HepG2 (cell line): Measurements from ENCODE around the gene ID3. TPM values are rescaled to one million over a fixed set of nuclear protein-coding genes. Genes with fewer than 3 reads are reported as not detected.

ENCODE experiments used
- ATAC-seq: fragments of 200-7000 bp; cut with Tn5 transposase; 3 replicates; pipeline ENCODE4 v1.9.1; 2020; ENCODE audit warnings: mild to moderate bottlenecking, moderate library complexity
- BruUV-seq: library from RNA; stranded (reverse); fragments of 400-500 nt; replicated peaks from 2 replicates; lab custom pipeline; 2021; lab: Mats Ljungman, UMichigan
- CTCF ChIA-PET: fragments of 300-600 bp; formaldehyde crosslinking; extraction: SDS; loops from one replicate; lab custom pipeline; 2021; ENCODE audit warnings: low total read pairs, inconsistent platforms, low intra/inter-chr PET ratio; lab: Yijun Ruan, JAX
- POLR2A ChIA-PET: fragments of 350-600 bp; sonication (Branson Sonifier 250); formaldehyde crosslinking; loops from one replicate; lab custom pipeline; 2020; ENCODE audit warnings: antibody characterized with exemption, inconsistent platforms; lab: Yijun Ruan, JAX
- DNase-seq: peaks from one replicate; pipeline ENCODE4 v3.0.0-alpha.2; 2015; ENCODE audit warnings: low spot score
- FAIRE-seq: peaks from 3 replicates; lab custom pipeline; 2011; peaks lifted over from hg19 to GRCh38; lab: Jason Lieb, UNC
- H2AFZ ChIP-seq: one replicate; pipeline ENCODE4 v1.6.1; 2011; ENCODE audit warnings: low read length, inconsistent platforms
- H3K27ac ChIP-seq: fragments of 300-600 bp; 3 replicates; pipeline ENCODE4 v1.8.0; 2011; ENCODE audit warnings: mixed run types, mild to moderate bottlenecking, mixed read lengths, low read length, inconsistent platforms; ENCODE audit not compliant: insufficient read depth; ENCODE audit errors: extremely low read length
- H3K27me3 ChIP-seq, 2 experiments: fragments of 200-600 bp in 1 of 2; 2 replicates in 1 of 2; 3 replicates in 1 of 2; pipeline versions ENCODE4 v1.6.0 to v1.8.0; 2011; ENCODE audit warnings: low read length in 2 of 2, mild to moderate bottlenecking in 2 of 2, moderate library complexity in 2 of 2, inconsistent platforms in 1 of 2; ENCODE audit not compliant: insufficient read depth in 2 of 2, control insufficient read depth in 1 of 2
- H3K36me3 ChIP-seq, 2 experiments: fragments of 200-600 bp in 1 of 2; replicated peaks in 1 of 2; 2 replicates in 1 of 2; 3 replicates in 1 of 2; pipeline versions ENCODE4 v1.5.1 to v1.8.0; 2011; ENCODE audit warnings: low read length in 2 of 2, inconsistent platforms in 1 of 2; ENCODE audit not compliant: insufficient read depth in 2 of 2, control insufficient read depth in 1 of 2
- H3K4me1 ChIP-seq: 2 replicates; pipeline ENCODE4 v1.5.1; 2012; ENCODE audit warnings: low read length, inconsistent platforms; ENCODE audit not compliant: insufficient read depth
- H3K4me2 ChIP-seq: 2 replicates; pipeline ENCODE4 v1.6.0; 2011; ENCODE audit warnings: low read depth, low read length, inconsistent platforms
- H3K4me3 ChIP-seq, 3 experiments: fragments of 200-600 bp in 1 of 3; sonication (generic), shearing (Covaris generic) in 1 of 3; replicated peaks in 1 of 3; 2 replicates each; pipeline ENCODE4 v1.5.1; 2011 to 2016; ENCODE audit warnings: low read length in 3 of 3, inconsistent platforms in 2 of 3, low read depth in 2 of 3, mild to moderate bottlenecking in 2 of 3, control low read depth in 1 of 3, mixed read lengths in 1 of 3; ENCODE audit not compliant: insufficient read depth in 1 of 3
- H3K79me2 ChIP-seq: one replicate; pipeline ENCODE4 v1.6.1; 2011; ENCODE audit warnings: low read length, inconsistent platforms; ENCODE audit not compliant: insufficient read depth
- H3K9ac ChIP-seq: 2 replicates; pipeline ENCODE4 v1.6.0; 2011; ENCODE audit warnings: mild to moderate bottlenecking, low read depth, low read length, inconsistent platforms; ENCODE audit not compliant: insufficient read depth
- H3K9me3 ChIP-seq: 2 replicates; pipeline ENCODE4 v1.5.1; 2012; ENCODE audit warnings: mild to moderate bottlenecking, low read length
- H4K20me1 ChIP-seq: 2 replicates; pipeline ENCODE4 v1.6.0; 2011; ENCODE audit warnings: inconsistent platforms, mild to moderate bottlenecking, low read length, moderate library complexity; ENCODE audit not compliant: insufficient read depth
- AGO2 ChIP-seq: fragments of 200-400 bp; formaldehyde crosslinking; optimal IDR thresholded peaks from 2 replicates; pipeline ENCODE3; 2017; ENCODE audit warnings: mild to moderate bottlenecking, low read depth, low read length, moderate library complexity
- CENPT ChIP-seq: sonication (generic); formaldehyde crosslinking; IDR thresholded peaks from 2 replicates; pipeline ENCODE4 v1.8.0; 2022; ENCODE audit warnings: low read depth, mild to moderate bottlenecking, moderate library complexity, missing genetic modification reagents
- FOXO1 ChIP-seq: sonication (generic); formaldehyde crosslinking; IDR thresholded peaks from 2 replicates; pipeline ENCODE4 v1.4.0; 2020; ENCODE audit warnings: missing genetic modification reagents
- GLI4 ChIP-seq: sonication (generic); formaldehyde crosslinking; IDR thresholded peaks from 2 replicates; pipeline ENCODE4 v1.5.1; 2020; ENCODE audit warnings: missing genetic modification reagents, mild to moderate bottlenecking, moderate library complexity, borderline replicate concordance
- KLF13 ChIP-seq: sonication (generic); formaldehyde crosslinking; IDR thresholded peaks from 2 replicates; pipeline ENCODE4 v1.4.0; 2020; ENCODE audit warnings: mild to moderate bottlenecking, missing genetic modification reagents
- MEIS2 ChIP-seq: sonication (generic); formaldehyde crosslinking; IDR thresholded peaks from 2 replicates; pipeline ENCODE4 v1.9.0; 2021; ENCODE audit warnings: mild to moderate bottlenecking, missing genetic modification reagents
- MZF1 ChIP-seq: sonication (generic); formaldehyde crosslinking; IDR thresholded peaks from 2 replicates; pipeline ENCODE4 v1.8.1; 2023; ENCODE audit warnings: mild to moderate bottlenecking, missing genetic modification reagents, borderline replicate concordance
- ZBTB38 ChIP-seq: sonication (generic); formaldehyde crosslinking; IDR thresholded peaks from 2 replicates; pipeline ENCODE4 v1.5.1; 2020; ENCODE audit warnings: mild to moderate bottlenecking, missing genetic modification reagents
- ZBTB42 ChIP-seq: sonication (generic); formaldehyde crosslinking; IDR thresholded peaks from 2 replicates; pipeline ENCODE4 v1.5.0; 2020; ENCODE audit warnings: mild to moderate bottlenecking, missing genetic modification reagents
- ZNF589 ChIP-seq: sonication (generic); formaldehyde crosslinking; conservative IDR thresholded peaks from 2 replicates; pipeline ENCODE4 v1.8.0; 2022; ENCODE audit warnings: mild to moderate bottlenecking, moderate library complexity, missing genetic modification reagents
- ZNF703 ChIP-seq: sonication (generic); formaldehyde crosslinking; IDR thresholded peaks from 2 replicates; pipeline ENCODE4 v1.5.1; 2020; ENCODE audit warnings: missing genetic modification reagents, mild to moderate bottlenecking, moderate library complexity, borderline replicate concordance
- WGBS: methylation state at CpG from one replicate; pipeline ENCODE4 v1.1.6; 2017; ENCODE audit warnings: low lambda C conversion rate; 5-methylcytosine and 5-hydroxymethylcytosine counted together
- in situ Hi-C: cut with HindIII; loops from 2 replicates; pipeline ENCODE4 v1.10.0; 2017; ENCODE audit warnings: low pct_unique_long_range_greater_than_20kb; ENCODE audit not compliant: extremely low pct_ligation_motif_present
- intact Hi-C: fragments of 100-400 bp; cut with micrococcal nuclease; formaldehyde crosslinking; loops from one replicate; pipeline ENCODE4 v1.10.0; 2022; ENCODE audit not compliant: unreplicated experiment
- polyA plus RNA-seq, 8 experiments: library from polyadenylated mRNA; depleted of rRNA in 3 of 8; stranded (reverse) in 7 of 8; unstranded in 1 of 8; fragments of >200 nt; fragmentation: Illumina TruSeq in 4 of 8; extraction: Trizol in 4 of 8; gene quantifications; 2 replicates each; pipeline versions ENCODE4 v1.2.1 to v1.2.3, GENCODE V29; 2011 to 2016; ENCODE audit warnings: low read depth in 4 of 8, missing spikeins in 1 of 8, mixed read lengths in 1 of 8; ENCODE audit not compliant: insufficient read depth in 1 of 8
- total RNA-seq, 5 experiments: library from RNA; depleted of rRNA; stranded (reverse); fragments of >200 nt; fragmentation: Illumina TruSeq; extraction: Trizol; gene quantifications; 2 replicates each; pipeline ENCODE4 v1.2.3, GENCODE V29; 2016; ENCODE audit warnings: low read depth in 1 of 5
- TF ChIP-seq, protein P1 (sequence below): sonication (generic); formaldehyde crosslinking; IDR thresholded peaks from 2 replicates; pipeline ENCODE4 v1.4.0; 2020; ENCODE audit warnings: missing genetic modification reagents, borderline replicate concordance
- TF ChIP-seq, protein P2 (sequence below), 2 experiments: sonication (generic) in 1 of 2; formaldehyde crosslinking in 1 of 2; IDR thresholded peaks; 2 replicates each; pipeline versions ENCODE4 v1.5.1 to v1.6.1; 2011 to 2020; ENCODE audit warnings: borderline replicate concordance in 1 of 2, low read depth in 1 of 2, low read length in 1 of 2, mild to moderate bottlenecking in 1 of 2, missing genetic modification reagents in 1 of 2, moderate library complexity in 1 of 2
- TF ChIP-seq, protein P3 (sequence below): IDR thresholded peaks from 2 replicates; pipeline ENCODE4 v1.6.1; 2018; ENCODE audit warnings: missing genetic modification reagents

ID3 gene
- total and polyA plus RNA-seq, 2 of the 13 experiments (the other 11 are each of a cell fraction or from before 2014, with no cell fraction given) = 64.8 to 115 TPM

- TF ChIP-seq KLF13 (no peak), FOXO1 (CRISPR knock-in tag) (no peak), MZF1 (CRISPR knock-in tag) (no peak), ZNF589 (CRISPR knock-in tag) (no peak), ZBTB38 (CRISPR knock-in tag) (no peak)
- TF ChIP-seq, protein P1, sequence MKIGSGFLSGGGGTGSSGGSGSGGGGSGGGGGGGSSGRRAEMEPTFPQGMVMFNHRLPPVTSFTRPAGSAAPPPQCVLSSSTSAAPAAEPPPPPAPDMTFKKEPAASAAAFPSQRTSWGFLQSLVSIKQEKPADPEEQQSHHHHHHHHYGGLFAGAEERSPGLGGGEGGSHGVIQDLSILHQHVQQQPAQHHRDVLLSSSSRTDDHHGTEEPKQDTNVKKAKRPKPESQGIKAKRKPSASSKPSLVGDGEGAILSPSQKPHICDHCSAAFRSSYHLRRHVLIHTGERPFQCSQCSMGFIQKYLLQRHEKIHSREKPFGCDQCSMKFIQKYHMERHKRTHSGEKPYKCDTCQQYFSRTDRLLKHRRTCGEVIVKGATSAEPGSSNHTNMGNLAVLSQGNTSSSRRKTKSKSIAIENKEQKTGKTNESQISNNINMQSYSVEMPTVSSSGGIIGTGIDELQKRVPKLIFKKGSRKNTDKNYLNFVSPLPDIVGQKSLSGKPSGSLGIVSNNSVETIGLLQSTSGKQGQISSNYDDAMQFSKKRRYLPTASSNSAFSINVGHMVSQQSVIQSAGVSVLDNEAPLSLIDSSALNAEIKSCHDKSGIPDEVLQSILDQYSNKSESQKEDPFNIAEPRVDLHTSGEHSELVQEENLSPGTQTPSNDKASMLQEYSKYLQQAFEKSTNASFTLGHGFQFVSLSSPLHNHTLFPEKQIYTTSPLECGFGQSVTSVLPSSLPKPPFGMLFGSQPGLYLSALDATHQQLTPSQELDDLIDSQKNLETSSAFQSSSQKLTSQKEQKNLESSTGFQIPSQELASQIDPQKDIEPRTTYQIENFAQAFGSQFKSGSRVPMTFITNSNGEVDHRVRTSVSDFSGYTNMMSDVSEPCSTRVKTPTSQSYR (CRISPR knock-in tag) = no peak
These were observed 29.9 kb downstream of the ID3 start (continued) for GRCh38 chr1:23529146-23530086.

DNA sequence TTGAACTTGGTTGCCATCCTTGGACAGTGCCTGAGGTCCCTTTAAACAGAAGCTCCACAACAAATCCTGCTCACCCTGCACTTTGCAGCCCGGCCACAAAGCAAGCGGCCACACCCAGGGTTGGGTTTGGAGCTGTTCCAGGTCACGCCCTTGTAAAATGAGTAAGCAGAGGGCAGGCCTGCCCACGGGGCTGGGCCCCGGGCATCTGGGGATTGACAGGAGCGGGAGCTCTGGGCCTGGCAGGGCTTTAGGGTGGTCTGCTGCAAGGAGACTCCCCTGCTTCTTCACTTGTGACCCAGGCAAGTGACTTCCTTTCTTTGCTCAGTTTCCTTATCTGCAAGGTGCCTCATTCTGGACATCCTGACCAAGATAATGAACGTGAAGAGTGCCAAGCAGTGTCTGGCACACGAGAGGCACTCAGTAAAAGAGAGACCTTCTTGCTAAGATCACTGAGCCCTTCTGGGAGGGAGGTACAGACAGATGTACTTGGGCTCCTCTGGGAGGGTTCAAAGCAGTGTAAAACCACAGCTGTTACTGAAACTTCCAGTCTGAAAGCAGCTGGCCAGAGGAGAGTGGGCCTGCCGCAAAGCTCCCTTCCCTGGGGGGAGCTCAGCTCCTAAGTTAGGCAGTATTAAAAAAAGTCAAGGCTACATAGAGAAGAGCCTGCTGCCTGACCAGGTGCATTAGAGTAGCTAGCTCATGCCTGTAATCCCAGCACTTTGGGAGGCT lies 30.9 kb downstream of the ID3 start:
- peak; percentile 89 for FAIRE-seq
- TF ChIP-seq, protein P2, sequence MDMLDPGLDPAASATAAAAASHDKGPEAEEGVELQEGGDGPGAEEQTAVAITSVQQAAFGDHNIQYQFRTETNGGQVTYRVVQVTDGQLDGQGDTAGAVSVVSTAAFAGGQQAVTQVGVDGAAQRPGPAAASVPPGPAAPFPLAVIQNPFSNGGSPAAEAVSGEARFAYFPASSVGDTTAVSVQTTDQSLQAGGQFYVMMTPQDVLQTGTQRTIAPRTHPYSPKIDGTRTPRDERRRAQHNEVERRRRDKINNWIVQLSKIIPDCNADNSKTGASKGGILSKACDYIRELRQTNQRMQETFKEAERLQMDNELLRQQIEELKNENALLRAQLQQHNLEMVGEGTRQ (IDR thresholded peaks at IDR 0.05; ENCODE audit: low read depth, low read length) = no peak
- TF ChIP-seq, protein P2 (CRISPR knock-in tag; IDR thresholded peaks at IDR 0.05; ENCODE audit: borderline replicate concordance) = no peak
- TF ChIP-seq, protein P3, sequence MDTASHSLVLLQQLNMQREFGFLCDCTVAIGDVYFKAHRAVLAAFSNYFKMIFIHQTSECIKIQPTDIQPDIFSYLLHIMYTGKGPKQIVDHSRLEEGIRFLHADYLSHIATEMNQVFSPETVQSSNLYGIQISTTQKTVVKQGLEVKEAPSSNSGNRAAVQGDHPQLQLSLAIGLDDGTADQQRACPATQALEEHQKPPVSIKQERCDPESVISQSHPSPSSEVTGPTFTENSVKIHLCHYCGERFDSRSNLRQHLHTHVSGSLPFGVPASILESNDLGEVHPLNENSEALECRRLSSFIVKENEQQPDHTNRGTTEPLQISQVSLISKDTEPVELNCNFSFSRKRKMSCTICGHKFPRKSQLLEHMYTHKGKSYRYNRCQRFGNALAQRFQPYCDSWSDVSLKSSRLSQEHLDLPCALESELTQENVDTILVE (CRISPR knock-in tag) = no peak
- TF ChIP-seq GLI4 = no peak
- TF ChIP-seq MEIS2 (CRISPR knock-in tag) = no peak
- no peak for TF ChIP-seq AGO2
- no peak for TF ChIP-seq ZBTB42 (CRISPR knock-in tag)
- TF ChIP-seq ZNF703 = no peak
- no peak for TF ChIP-seq CENPT (CRISPR knock-in tag)

More for the DNA sequence above, 30.9 kb downstream of the ID3 start:
- POLR2A ChIA-PET = interaction anchor here (0.7 to 1.3 kb wide), 2 partner anchors 44 to 184 kb away, joined by 3 to 7 read pairs; partner anchors contain the start of genes ASAP3 and HNRNPR
- Histone ChIP-seq H3K36me3 (no peaks in the 10 kb centered on the region; a peak in 1 of 5 replicates), H3K4me3 (peak overlapping the region in 1 of 3 experiments; percentile 26; a peak in 1 of 6 replicates), H3K27me3 (no peaks in the 10 kb centered on the region), H3K9me3 (no peaks in the 10 kb centered on the region), H3K9ac (no peak overlapping the region), H3K79me2 (no peaks in the 10 kb centered on the region), H2AFZ (no peak overlapping the region), H3K4me1 (peaks cover 63% of the 10 kb centered on the region), H3K27ac (no peak overlapping the region), H4K20me1 (no peaks in the 10 kb centered on the region), H3K4me2 (peak overlapping the region; percentile 90)
- no TSS peak for BruUV-seq
- intact Hi-C loops = no loop called here
- WGBS = 15% methylated on average over 6 of the region's 9 CpGs
- in situ Hi-C loops = no loop called here
- ATAC-seq (peak; percentile 72), DNase-seq (peak; percentile 85)
- CTCF ChIA-PET = no interaction called here
